Measurements from ENCODE around the gene POLL.

DNA sequence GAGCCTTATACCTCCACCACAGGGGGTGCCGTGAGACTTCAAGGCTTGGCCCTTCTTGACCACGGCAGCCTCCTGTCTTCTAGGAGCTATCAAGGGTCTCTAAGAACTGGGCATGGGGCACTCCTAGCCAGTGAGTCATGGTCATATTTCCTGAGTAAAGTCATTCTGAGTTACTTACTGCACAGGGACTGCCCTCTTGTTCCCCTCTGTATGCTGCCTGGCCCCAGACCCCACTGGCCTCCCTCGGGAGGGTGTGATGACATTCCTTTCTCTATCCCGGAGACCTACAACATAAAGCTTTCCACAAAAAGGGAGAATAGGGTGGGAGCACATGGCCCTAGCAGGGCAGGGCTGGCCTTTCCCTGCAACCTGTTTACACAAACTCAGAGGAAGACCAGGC lies 21.4 kb upstream of the POLL start:
- TF ChIP-seq POLR2A (IDR thresholded peaks at IDR 0.05; ENCODE audit: low read depth, low read length) = no peak
- no peak for TF ChIP-seq POLR2AphosphoS5 (IDR thresholded peaks at IDR 0.05; ENCODE audit: low read depth, low read length)
- TF ChIP-seq TAF1 (IDR thresholded peaks at IDR 0.05; ENCODE audit: low read depth, low read length) = no peak
- no peak for TF ChIP-seq SPI1 (IDR thresholded peaks at IDR 0.05; ENCODE audit: low read depth, low read length)

All from GM12891 (cell line).